ENCODE results near the gene VSIG10.
"Not testable (repeated sequence)": the region's sequence is repeated elsewhere in the genome, so short reads cannot be mapped to it uniquely, and the experiment has no call there.

Gene VSIG10

GRCh38 chr12:118022097-118022727 is 81.6 kb downstream of the VSIG10 start:
- not testable (repeated sequence) for H3K4ac ChIP-seq (ENCODE audit: low read length); H3K27ac ChIP-seq (replicated peaks; ENCODE audit: low read length); H3K9me3 ChIP-seq (replicated peaks in 1 of 2; ENCODE audit: control insufficient read depth in 2 of 2, insufficient read depth in 1 of 2, low read depth in 1 of 2, low read length in 2 of 2); H4K91ac ChIP-seq (ENCODE audit: low read depth, low read length, poor library complexity); H2BK12ac ChIP-seq (ENCODE audit: low read length); H2AFZ ChIP-seq (ENCODE audit: low read length); H3K79me1 ChIP-seq (ENCODE audit: low read depth, low read length); H3K27me3 ChIP-seq (ENCODE audit: control insufficient read depth in 3 of 3, insufficient read depth in 3 of 3, low read depth in 1 of 3, low read length in 3 of 3); H2BK15ac ChIP-seq (ENCODE audit: low read length); H2BK120ac ChIP-seq (ENCODE audit: low read depth, low read length); H4K8ac ChIP-seq (ENCODE audit: low read depth, low read length); H2BK5ac ChIP-seq (ENCODE audit: low read length); H3K18ac ChIP-seq (ENCODE audit: low read length); H3K23ac ChIP-seq (ENCODE audit: low read depth, low read length, poor library complexity); H3K4me1 ChIP-seq (ENCODE audit: control insufficient read depth in 2 of 2, insufficient read depth in 1 of 2, low read depth in 1 of 2, low read length in 2 of 2); H3K14ac ChIP-seq (ENCODE audit: low read length); DNase-seq (ENCODE audit: low spot score); H3K4me3 ChIP-seq (ENCODE audit: low read length in 2 of 2); H3K4me2 ChIP-seq (ENCODE audit: insufficient read depth, low read length, poor library complexity, severe bottlenecking); H2AK5ac ChIP-seq (ENCODE audit: low read depth, low read length)
- H3K36me3 ChIP-seq (replicated peaks in 1 of 2; ENCODE audit: control insufficient read depth in 2 of 2, insufficient read depth in 2 of 2, low read length in 2 of 2): peaks cover 44 to 92% of the 10 kb centered on the region in 2 donors
- no CpG with 5 or more reads among the region's 13 CpGs for WGBS, 2 donors (ENCODE audit: extremely low coverage in 2 of 2, insufficient read length in 2 of 2, insufficient replicate concordance in 1 of 2)
- H3K9ac ChIP-seq (ENCODE audit: low read depth, low read length, poor library complexity): peak overlapping the region; percentile 14

GRCh38 chr12:118020036-118020435 is 83.8 kb downstream of the VSIG10 start:
- Histone ChIP-seq H3K36me3 (replicated peaks in 1 of 2; ENCODE audit: control insufficient read depth in 2 of 2, insufficient read depth in 2 of 2, low read length in 2 of 2) (peaks cover 31 to 70% of the 10 kb centered on the region in 2 donors), H4K91ac (ENCODE audit: low read depth, low read length, poor library complexity) (no peak overlapping the region), H3K14ac (ENCODE audit: low read length) (no peak overlapping the region), H3K4me1 (ENCODE audit: control insufficient read depth in 2 of 2, insufficient read depth in 1 of 2, low read depth in 1 of 2, low read length in 2 of 2) (peaks cover 4 to 6% of the 10 kb centered on the region in 2 donors), H3K79me1 (ENCODE audit: low read depth, low read length) (no peaks in the 10 kb centered on the region), H2BK15ac (ENCODE audit: low read length) (no peak overlapping the region), H3K4me3 (ENCODE audit: low read length in 2 of 2) (peak overlapping the region in 1 of 2 donors; percentile 16), H3K23ac (ENCODE audit: low read depth, low read length, poor library complexity) (no peak overlapping the region), H3K9me3 (replicated peaks in 1 of 2; ENCODE audit: control insufficient read depth in 2 of 2, insufficient read depth in 1 of 2, low read depth in 1 of 2, low read length in 2 of 2) (no peaks in the 10 kb centered on the region), H3K27ac (replicated peaks; ENCODE audit: low read length) (no peak overlapping the region), H3K4ac (ENCODE audit: low read length) (no peak overlapping the region), H3K9ac (ENCODE audit: low read depth, low read length, poor library complexity) (no peak overlapping the region), H2BK120ac (ENCODE audit: low read depth, low read length) (no peak overlapping the region), H3K27me3 (ENCODE audit: control insufficient read depth in 3 of 3, insufficient read depth in 3 of 3, low read depth in 1 of 3, low read length in 3 of 3) (no peaks in the 10 kb centered on the region), H2BK5ac (ENCODE audit: low read length) (no peak overlapping the region), H4K8ac (ENCODE audit: low read depth, low read length) (no peak overlapping the region), H2AFZ (ENCODE audit: low read length) (no peak overlapping the region), H3K4me2 (ENCODE audit: insufficient read depth, low read length, poor library complexity, severe bottlenecking) (no peak overlapping the region), H3K18ac (ENCODE audit: low read length) (no peak overlapping the region), H2AK5ac (ENCODE audit: low read depth, low read length) (no peak overlapping the region), H2BK12ac (ENCODE audit: low read length) (no peak overlapping the region)
- WGBS, 2 donors (ENCODE audit: extremely low coverage in 2 of 2, insufficient read length in 2 of 2, insufficient replicate concordance in 1 of 2): no CpG with 5 or more reads among the region's 1 CpG
- DNase-seq (ENCODE audit: low spot score): no peak

- no peak overlapping the region for H3K27ac ChIP-seq (replicated peaks; ENCODE audit: low read length)
- no peak overlapping the region for H3K4ac ChIP-seq (ENCODE audit: low read length)
- no peaks in the 10 kb centered on the region for H3K79me1 ChIP-seq (ENCODE audit: low read depth, low read length)
- DNase-seq (ENCODE audit: low spot score): no peak
- H2AFZ ChIP-seq (ENCODE audit: low read length): no peak overlapping the region
- no peak overlapping the region for H2BK15ac ChIP-seq (ENCODE audit: low read length)
- H3K4me3 ChIP-seq (ENCODE audit: low read length in 2 of 2): peak overlapping the region in 1 of 2 donors; percentile 84
- no peak overlapping the region for H2AK5ac ChIP-seq (ENCODE audit: low read depth, low read length)
- H2BK12ac ChIP-seq (ENCODE audit: low read length): no peak overlapping the region
- H4K91ac ChIP-seq (ENCODE audit: low read depth, low read length, poor library complexity): no peak overlapping the region
- no peak overlapping the region for H3K14ac ChIP-seq (ENCODE audit: low read length)
- no peaks in the 10 kb centered on the region for H3K27me3 ChIP-seq (ENCODE audit: control insufficient read depth in 3 of 3, insufficient read depth in 3 of 3, low read depth in 1 of 3, low read length in 3 of 3)
- no peak overlapping the region for H3K18ac ChIP-seq (ENCODE audit: low read length)
- no peak overlapping the region for H3K4me2 ChIP-seq (ENCODE audit: insufficient read depth, low read length, poor library complexity, severe bottlenecking)
- H4K8ac ChIP-seq (ENCODE audit: low read depth, low read length): no peak overlapping the region
- peaks cover 24 to 53% of the 10 kb centered on the region in 2 donors for H3K36me3 ChIP-seq (replicated peaks in 1 of 2; ENCODE audit: control insufficient read depth in 2 of 2, insufficient read depth in 2 of 2, low read length in 2 of 2)
- no peak overlapping the region for H2BK120ac ChIP-seq (ENCODE audit: low read depth, low read length)
- H3K23ac ChIP-seq (ENCODE audit: low read depth, low read length, poor library complexity): no peak overlapping the region
- H3K4me1 ChIP-seq (ENCODE audit: control insufficient read depth in 2 of 2, insufficient read depth in 1 of 2, low read depth in 1 of 2, low read length in 2 of 2): peaks cover 4 to 6% of the 10 kb centered on the region in 2 donors
- H2BK5ac ChIP-seq (ENCODE audit: low read length): no peak overlapping the region
- no peak overlapping the region for H3K9ac ChIP-seq (ENCODE audit: low read depth, low read length, poor library complexity)
- no peaks in the 10 kb centered on the region for H3K9me3 ChIP-seq (replicated peaks in 1 of 2; ENCODE audit: control insufficient read depth in 2 of 2, insufficient read depth in 1 of 2, low read depth in 1 of 2, low read length in 2 of 2)
Observed at GRCh38 chr12:118017926-118018325, 85.9 kb downstream of the VSIG10 start.

GRCh38 chr12:118016424-118017264 is 87.2 kb downstream of the VSIG10 start, which contains the start of gene RFC5:
RFC5 (plus strand) TSS chr12:118016703; CDS start chr12:118016828, 125 bp downstream.
- Histone ChIP-seq H2BK120ac (ENCODE audit: low read depth, low read length) (no peak within 1 kb of the TSS), H3K14ac (ENCODE audit: low read length) (peak within 1 kb of the TSS; percentile 60), H3K4me2 (ENCODE audit: insufficient read depth, low read length, poor library complexity, severe bottlenecking) (peak within 1 kb of the TSS; percentile 86), H2BK5ac (ENCODE audit: low read length) (peak within 1 kb of the TSS; percentile 36), H3K27ac (replicated peaks; ENCODE audit: low read length) (peak within 1 kb of the TSS; percentile 24), H4K8ac (ENCODE audit: low read depth, low read length) (no peak within 1 kb of the TSS), H2BK12ac (ENCODE audit: low read length) (no peak within 1 kb of the TSS), H4K91ac (ENCODE audit: low read depth, low read length, poor library complexity) (no peak within 1 kb of the TSS), H2AFZ (ENCODE audit: low read length) (peak within 1 kb of the TSS; percentile 90), H3K27me3 (ENCODE audit: control insufficient read depth in 3 of 3, insufficient read depth in 3 of 3, low read depth in 1 of 3, low read length in 3 of 3) (no peaks in the 10 kb centered on the region), H3K4me1 (ENCODE audit: control insufficient read depth in 2 of 2, insufficient read depth in 1 of 2, low read depth in 1 of 2, low read length in 2 of 2) (peaks cover 4 to 6% of the 10 kb centered on the region in 2 donors), H3K18ac (ENCODE audit: low read length) (peak within 1 kb of the TSS; percentile 97), H3K4me3 (ENCODE audit: low read length in 2 of 2) (peak within 1 kb of the TSS; percentile 84 to 96), H3K23ac (ENCODE audit: low read depth, low read length, poor library complexity) (peak within 1 kb of the TSS; percentile 78), H3K4ac (ENCODE audit: low read length) (no peak within 1 kb of the TSS), H3K79me1 (ENCODE audit: low read depth, low read length) (no peaks in the 10 kb centered on the region), H2AK5ac (ENCODE audit: low read depth, low read length) (peak within 1 kb of the TSS; percentile 61), H3K9me3 (replicated peaks in 1 of 2; ENCODE audit: control insufficient read depth in 2 of 2, insufficient read depth in 1 of 2, low read depth in 1 of 2, low read length in 2 of 2) (no peaks in the 10 kb centered on the region), H3K9ac (ENCODE audit: low read depth, low read length, poor library complexity) (peak within 1 kb of the TSS; percentile 98), H2BK15ac (ENCODE audit: low read length) (no peak within 1 kb of the TSS), H3K36me3 (replicated peaks in 1 of 2; ENCODE audit: control insufficient read depth in 2 of 2, insufficient read depth in 2 of 2, low read length in 2 of 2) (peaks cover 19 to 41% of the 10 kb centered on the region in 2 donors)
- WGBS, 2 donors (ENCODE audit: extremely low coverage in 2 of 2, insufficient read length in 2 of 2, insufficient replicate concordance in 1 of 2): no CpG with 5 or more reads among the region's 61 CpGs
- DNase-seq (ENCODE audit: low spot score): peak; percentile 98

Data from neuronal stem cell (in vitro differentiated cells).